Stimulated activated CD8-positive, alpha-beta memory T cell treated with anti-CD3 and anti-CD28 coated beads, Interleukin-2, amount 100 ng/mL, for 48 hours (primary cell): ENCODE measurements around the gene RBM45.
"Not testable (repeated sequence)": the region's sequence is repeated elsewhere in the genome, so short reads cannot be mapped to it uniquely, and the experiment has no call there.

Source experiments
- DNase-seq, 2 donors: peaks; one replicate each; pipeline ENCODE4 v3.0.0-alpha.2; 2020; ENCODE audit warnings: low read depth in 2 of 2

RBM45 gene

GRCh38 chr2:178108176-178108575, 4.1 kb upstream of the RBM45 start:
- no peak for DNase-seq

GRCh38 chr2:178109813-178110212, 2.4 kb upstream of the RBM45 start:
- no peak for DNase-seq

GRCh38 chr2:178110681-178111080, 1.6 kb upstream of the RBM45 start:
- DNase-seq: no peak

- no peak for DNase-seq
Observed at GRCh38 chr2:178111743-178112142, 494 bp upstream of the RBM45 start.

GRCh38 chr2:178114462-178114861, 2.2 kb downstream of the RBM45 start:
- no peak for DNase-seq

- no peak for DNase-seq
Observed at GRCh38 chr2:178115271-178115670, 3.0 kb downstream of the RBM45 start.

- no peak for DNase-seq
Observed at GRCh38 chr2:178117725-178118124, 5.5 kb downstream of the RBM45 start.

- DNase-seq: no peak
Observed at GRCh38 chr2:178119179-178119922, 7.1 kb downstream of the RBM45 start.

- DNase-seq: no peak
Observed at GRCh38 chr2:178123163-178123562, 10.9 kb downstream of the RBM45 start.

GRCh38 chr2:178125125-178125524, 12.9 kb downstream of the RBM45 start:
- DNase-seq: no peak

GRCh38 chr2:178125862-178126261, 13.6 kb downstream of the RBM45 start:
- no peak for DNase-seq

GRCh38 chr2:178128836-178129630, 16.8 kb downstream of the RBM45 start:
- no peak for DNase-seq

GRCh38 chr2:178136321-178137025, 24.2 kb downstream of the RBM45 start:
- no peak for DNase-seq

- no peak for DNase-seq
Observed at GRCh38 chr2:178142274-178143065, 30.2 kb downstream of the RBM45 start.

- DNase-seq: no peak
Observed at GRCh38 chr2:178143481-178143880, 31.2 kb downstream of the RBM45 start.

- no peak for DNase-seq
Observed at GRCh38 chr2:178152033-178152432, 39.8 kb downstream of the RBM45 start.

- DNase-seq: no peak
Observed at GRCh38 chr2:178152542-178152941, 40.3 kb downstream of the RBM45 start.

GRCh38 chr2:178152977-178153376, 40.7 kb downstream of the RBM45 start:
- no peak for DNase-seq

- not testable (repeated sequence) for DNase-seq
Observed at GRCh38 chr2:178153878-178154277, 41.6 kb downstream of the RBM45 start.

- no peak for DNase-seq
Observed at GRCh38 chr2:178155524-178155923, 43.3 kb downstream of the RBM45 start.

GRCh38 chr2:178157574-178157973, 45.3 kb downstream of the RBM45 start:
- DNase-seq: no peak

GRCh38 chr2:178159966-178160365, 47.7 kb downstream of the RBM45 start:
- no peak for DNase-seq
